ENCODE measurements around the gene GTF3C1.
A peak's percentile ranks its signal among the peaks of the same experiment; 100 is the strongest.

The GTF3C1 gene

GRCh38 chr16:27414788-27415431 is 134.8 kb downstream of the GTF3C1 start:
- H3K27ac ChIP-seq = no peak overlapping the region
- TF ChIP-seq CTCF (IDR thresholded peaks at IDR 0.05) = no peak
- H3K4me3 ChIP-seq = no peak overlapping the region
- DNase-seq (ENCODE audit: low spot score) = peak; percentile 9

GRCh38 chr16:27413956-27414355 is 135.8 kb downstream of the GTF3C1 start:
- no peak for TF ChIP-seq CTCF (IDR thresholded peaks at IDR 0.05)

GRCh38 chr16:27410761-27411160 is 139.0 kb downstream of the GTF3C1 start:
- H3K27ac ChIP-seq = no peak overlapping the region

More at GRCh38 chr16:27413956-27414355, 135.8 kb downstream of the GTF3C1 start:
- DNase-seq (ENCODE audit: low spot score) = no peak
- Histone ChIP-seq H3K27ac (no peak overlapping the region), H3K4me3 (no peak overlapping the region)

More at GRCh38 chr16:27410761-27411160, 139.0 kb downstream of the GTF3C1 start:
- TF ChIP-seq CTCF (IDR thresholded peaks at IDR 0.05) = no peak
- no peak overlapping the region for H3K4me3 ChIP-seq
- no peak for DNase-seq (ENCODE audit: low spot score)
